DMS53 treated with DMSO at 0.1 percent for 48 hours (cell line): Measurements from ENCODE around the gene ELF1.
"Not testable (repeated sequence)": the region's sequence is repeated elsewhere in the genome, so short reads cannot be mapped to it uniquely, and the experiment has no call there.

Source experiments
- DNase-seq: peaks from one replicate; lab custom pipeline; 2025; ENCODE audit not compliant: unreplicated experiment; lab: John Stamatoyannopoulos, UW

The ELF1 gene

GRCh38 chr13:40895227-40896184, 123.6 kb downstream of the ELF1 start:
- peak; percentile 20 for DNase-seq

- DNase-seq: not testable (repeated sequence)
Observed at GRCh38 chr13:40893573-40893972, 125.5 kb downstream of the ELF1 start.

- DNase-seq: no peak
Observed at GRCh38 chr13:40886017-40886416, 133.1 kb downstream of the ELF1 start.

- not testable (repeated sequence) for DNase-seq
Observed at GRCh38 chr13:40884175-40884574, 134.9 kb downstream of the ELF1 start.
